ENCODE measurements around the gene PRRG2. TPM values are rescaled to one million over a fixed set of nuclear protein-coding genes. Genes with fewer than 3 reads are reported as not detected.

PRRG2 gene
- total RNA-seq, 1 experiment from 2014 or later = 3.3 TPM

DNA sequence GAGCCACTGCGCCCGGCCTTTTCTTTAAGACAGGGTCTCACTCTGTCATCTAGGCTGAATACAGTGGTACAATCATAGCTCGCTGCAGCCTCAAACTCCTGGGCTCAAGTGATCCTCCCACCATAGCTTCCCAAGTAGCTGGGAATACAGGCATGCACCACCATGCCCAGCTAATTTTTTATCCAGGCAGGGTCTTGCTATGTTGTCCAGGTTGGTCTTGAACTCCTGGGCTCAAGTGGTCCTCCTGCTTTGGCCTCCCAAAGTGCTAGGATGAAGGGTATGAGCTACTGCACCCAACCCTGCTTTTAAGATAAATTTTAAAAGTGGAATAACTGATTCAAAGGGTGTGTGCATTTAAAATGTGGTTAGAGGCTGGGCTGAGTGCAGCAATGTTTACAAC lies 14.8 kb upstream of the PRRG2 start:
- Histone ChIP-seq H3K27me3 (ENCODE audit: insufficient read depth, low read length) (no peaks in the 10 kb centered on the region), H3T11ph (ENCODE audit: low read length) (no peak overlapping the region), H2AK5ac (ENCODE audit: insufficient read length, low read length) (no peak overlapping the region), H2BK15ac (ENCODE audit: low read depth, low read length) (no peak overlapping the region), H3K14ac (ENCODE audit: insufficient read depth, low read length) (no peak overlapping the region), H3K18ac (ENCODE audit: insufficient read length, low read depth, low read length) (no peak overlapping the region), H3K23ac (ENCODE audit: insufficient read length, low read depth, low read length) (no peak overlapping the region), H3K4ac (ENCODE audit: low read depth, low read length) (no peak overlapping the region), H3K56ac (ENCODE audit: insufficient read length, low read depth, low read length) (no peak overlapping the region), H3K27ac (ENCODE audit: insufficient read length, low read depth, low read length) (no peak overlapping the region), H2BK120ac (ENCODE audit: low read depth, low read length, poor library complexity, severe bottlenecking) (no peak overlapping the region), H3K4me2 (ENCODE audit: insufficient read depth, insufficient read length, low read length) (no peak overlapping the region), H3K79me2 (ENCODE audit: insufficient read depth, low read length) (peaks cover 4% of the 10 kb centered on the region; the same call in 1 of the 2 replicates), H2BK20ac (ENCODE audit: low read depth, low read length, poor library complexity, severe bottlenecking) (no peak overlapping the region), H4K5ac (ENCODE audit: insufficient read length, low read depth, low read length) (no peak overlapping the region), H4K20me1 (ENCODE audit: control insufficient read depth, insufficient read depth, insufficient read length) (no peaks in the 10 kb centered on the region), H3K79me1 (ENCODE audit: insufficient read depth, low read depth, low read length, poor library complexity, severe bottlenecking) (no peaks in the 10 kb centered on the region), H3K9ac (ENCODE audit: extremely low read depth, insufficient read length, low read length) (no peak overlapping the region), H3K4me1 (ENCODE audit: insufficient read depth, low read length) (no peaks in the 10 kb centered on the region), H4K8ac (replicated peaks; ENCODE audit: insufficient read length, low read depth, low read length) (no peak overlapping the region), H2AFZ (ENCODE audit: low read length) (no peak overlapping the region), H2BK12ac (ENCODE audit: insufficient read length, low read depth, low read length) (no peak overlapping the region), H3K9me3 (ENCODE audit: control insufficient read depth, low read depth, low read length) (no peaks in the 10 kb centered on the region), H4K91ac (ENCODE audit: insufficient read length, low read depth, low read length) (no peak overlapping the region), H3K23me2 (ENCODE audit: insufficient read length, low read depth, low read length, poor library complexity, severe bottlenecking) (no peaks in the 10 kb centered on the region), H2BK5ac (ENCODE audit: insufficient read length, low read length) (no peak overlapping the region)
- no CpG with 5 or more reads among the region's 3 CpGs for WGBS (ENCODE audit: extremely low coverage, insufficient read length, low lambda C conversion rate)
- Mint-ChIP-seq H3K27me3 (ENCODE audit: low read depth) (no peaks in the 10 kb centered on the region), H3K27ac (no peak overlapping the region), H3K4me1 (peaks cover 9 to 12% of the 10 kb centered on the region in 2 experiments), H3K9me3 (no peaks in the 10 kb centered on the region), H3K36me3 (ENCODE audit: insufficient read depth in 1 of 3, low read depth in 3 of 3) (peaks cover 0 to 4% (median 0%) of the 10 kb centered on the region in 3 experiments; a peak in 3 of 7 replicates), H3K4me3 (no peak overlapping the region)
- TF ChIP-seq, protein P1, sequence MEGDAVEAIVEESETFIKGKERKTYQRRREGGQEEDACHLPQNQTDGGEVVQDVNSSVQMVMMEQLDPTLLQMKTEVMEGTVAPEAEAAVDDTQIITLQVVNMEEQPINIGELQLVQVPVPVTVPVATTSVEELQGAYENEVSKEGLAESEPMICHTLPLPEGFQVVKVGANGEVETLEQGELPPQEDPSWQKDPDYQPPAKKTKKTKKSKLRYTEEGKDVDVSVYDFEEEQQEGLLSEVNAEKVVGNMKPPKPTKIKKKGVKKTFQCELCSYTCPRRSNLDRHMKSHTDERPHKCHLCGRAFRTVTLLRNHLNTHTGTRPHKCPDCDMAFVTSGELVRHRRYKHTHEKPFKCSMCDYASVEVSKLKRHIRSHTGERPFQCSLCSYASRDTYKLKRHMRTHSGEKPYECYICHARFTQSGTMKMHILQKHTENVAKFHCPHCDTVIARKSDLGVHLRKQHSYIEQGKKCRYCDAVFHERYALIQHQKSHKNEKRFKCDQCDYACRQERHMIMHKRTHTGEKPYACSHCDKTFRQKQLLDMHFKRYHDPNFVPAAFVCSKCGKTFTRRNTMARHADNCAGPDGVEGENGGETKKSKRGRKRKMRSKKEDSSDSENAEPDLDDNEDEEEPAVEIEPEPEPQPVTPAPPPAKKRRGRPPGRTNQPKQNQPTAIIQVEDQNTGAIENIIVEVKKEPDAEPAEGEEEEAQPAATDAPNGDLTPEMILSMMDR (conservative IDR thresholded peaks at IDR 0.05) = no peak
- DNase-seq = no peak

Measured in H9 (cell line).